BLaER1 treated with 17β-estradiol and CSF1 and Interleukin-3, amounts not matched to agents 10 nM and 100 nM (cell line): ENCODE data around the gene RHOG.

Experiments
- H3K27ac ChIP-seq, 11 experiments: shearing (Covaris generic); formaldehyde crosslinking; 2 replicates each; pipeline ENCODE4 v1.8.1; 2022
- H3K27me3 ChIP-seq, 11 experiments: shearing (Covaris generic); formaldehyde crosslinking; 2 replicates each; pipeline ENCODE4 v1.8.1; 2022
- H3K36me3 ChIP-seq, 11 experiments: shearing (Covaris generic); formaldehyde crosslinking; 2 replicates each; pipeline ENCODE4 v1.8.1; 2022
- H3K4me1 ChIP-seq, 10 experiments: shearing (Covaris generic); formaldehyde crosslinking; 2 replicates each; pipeline ENCODE4 v1.8.1; 2022
- H3K4me2 ChIP-seq, 11 experiments: shearing (Covaris generic); formaldehyde crosslinking; 2 replicates each; pipeline ENCODE4 v1.8.1; 2022
- H3K4me3 ChIP-seq, 10 experiments: shearing (Covaris generic); formaldehyde crosslinking; 2 replicates each; pipeline ENCODE4 v1.8.1; 2022
- H3K9ac ChIP-seq, 11 experiments: shearing (Covaris generic); formaldehyde crosslinking; 2 replicates each; pipeline ENCODE4 v1.8.1; 2022
- H3K9me3 ChIP-seq, 11 experiments: shearing (Covaris generic); formaldehyde crosslinking; replicated peaks in 1 of 11; 2 replicates each; pipeline ENCODE4 v1.8.1; 2022
- H4K20me1 ChIP-seq, 11 experiments: shearing (Covaris generic); formaldehyde crosslinking; 2 replicates each; pipeline ENCODE4 v1.8.1; 2022
- Cebpa-rat ChIP-seq, 11 experiments: shearing (Covaris generic); IDR thresholded peaks; 2 replicates each; pipeline ENCODE4 v1.8.1; 2022

Gene RHOG

GRCh38 chr11:3781423-3781822, 59.3 kb downstream of the RHOG start:
- peak overlapping the region in 2 of 11 experiments; percentile 41 to 62; a peak in 2 of 22 replicates for H3K9ac ChIP-seq
- H3K27ac ChIP-seq: peak overlapping the region in 7 of 11 experiments; percentile 5 to 79 (median 50); a peak in 8 of 22 replicates
- H3K4me1 ChIP-seq: peaks cover 27 to 62% (median 47%) of the 10 kb centered on the region in 10 experiments
- H4K20me1 ChIP-seq: peaks cover 61 to 99% (median 87%) of the 10 kb centered on the region in 11 experiments
- TF ChIP-seq Cebpa-rat (IDR thresholded peaks at IDR 0.05): no peak
- no peaks in the 10 kb centered on the region for H3K27me3 ChIP-seq
- peaks cover 45 to 95% (median 78%) of the 10 kb centered on the region in 11 experiments for H3K36me3 ChIP-seq
- H3K4me2 ChIP-seq: peak overlapping the region in 3 of 11 experiments; percentile 53 to 81 (median 53); a peak in 4 of 22 replicates
- H3K9me3 ChIP-seq: no peaks in the 10 kb centered on the region
- no peak overlapping the region for H3K4me3 ChIP-seq
